NCI-H526 (cell line): Measurements from ENCODE around the gene GPNMB.

Experiments
- DNase-seq, 2 experiments: peaks; one replicate each; lab custom pipeline; 2025; lab: John Stamatoyannopoulos, UW

The GPNMB gene

DNA sequence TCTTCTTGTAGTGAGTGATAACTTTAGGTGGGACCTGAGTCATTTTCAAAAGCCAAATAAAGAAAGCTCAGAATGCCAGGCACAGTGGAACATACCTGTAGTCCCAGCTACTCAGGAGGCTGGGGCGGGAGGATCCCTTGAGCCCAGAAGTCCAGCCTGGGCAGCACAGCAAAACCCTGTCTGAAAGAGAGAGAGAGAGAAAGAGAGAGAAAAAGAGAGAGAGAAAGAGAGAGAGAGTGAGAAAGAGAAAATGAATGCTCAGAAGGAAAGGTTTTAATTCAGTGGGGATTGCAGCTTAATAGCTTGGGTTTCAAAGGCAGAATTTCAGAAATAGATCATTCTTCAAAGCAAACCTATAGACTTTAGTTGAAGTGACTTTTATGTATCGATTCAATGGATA is 25.7 kb downstream of the GPNMB start:
- no peak for DNase-seq

DNA sequence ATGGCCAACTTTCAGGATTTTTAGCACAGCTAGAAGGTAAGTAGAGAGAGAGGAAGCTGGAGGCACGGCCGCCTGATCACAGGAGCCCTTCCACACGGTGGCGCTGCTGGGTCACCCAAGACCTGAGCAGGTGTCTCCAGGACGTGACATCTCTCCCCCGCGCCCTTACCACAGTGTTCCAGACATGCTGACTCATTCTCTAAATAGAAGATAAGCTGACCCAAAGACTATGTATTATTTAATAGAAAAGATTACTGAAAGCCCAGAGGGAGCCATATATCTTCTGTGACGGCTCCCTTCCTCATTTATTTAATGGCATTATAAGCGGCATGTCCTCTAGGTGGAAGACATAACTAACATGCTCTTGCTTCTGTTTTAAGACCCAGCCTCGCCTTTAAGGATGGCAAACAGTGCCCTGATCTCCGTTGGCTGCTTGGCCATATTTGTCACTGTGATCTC is 26.6 kb downstream of the GPNMB start:
- peak; percentile 86 to 97 for DNase-seq

DNA sequence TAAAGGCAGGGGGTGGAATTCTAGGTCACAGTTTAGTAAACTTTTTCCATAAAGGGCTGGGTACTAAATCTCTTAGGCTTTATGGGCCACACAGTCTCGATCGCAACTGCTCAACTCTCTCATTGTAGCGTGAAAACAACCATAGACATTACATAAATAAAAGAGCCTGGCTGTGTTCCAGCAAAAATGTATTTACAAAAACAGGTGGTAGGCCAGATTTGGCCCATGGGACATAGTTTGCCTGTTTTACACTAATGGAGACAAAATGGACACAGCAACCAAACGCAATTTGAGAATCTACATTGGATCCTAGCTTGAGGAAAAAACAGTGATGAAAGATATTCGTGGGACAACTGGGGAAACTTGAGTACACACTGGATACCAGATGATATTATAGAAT is 29.3 kb downstream of the GPNMB start:
- no peak for DNase-seq

DNA sequence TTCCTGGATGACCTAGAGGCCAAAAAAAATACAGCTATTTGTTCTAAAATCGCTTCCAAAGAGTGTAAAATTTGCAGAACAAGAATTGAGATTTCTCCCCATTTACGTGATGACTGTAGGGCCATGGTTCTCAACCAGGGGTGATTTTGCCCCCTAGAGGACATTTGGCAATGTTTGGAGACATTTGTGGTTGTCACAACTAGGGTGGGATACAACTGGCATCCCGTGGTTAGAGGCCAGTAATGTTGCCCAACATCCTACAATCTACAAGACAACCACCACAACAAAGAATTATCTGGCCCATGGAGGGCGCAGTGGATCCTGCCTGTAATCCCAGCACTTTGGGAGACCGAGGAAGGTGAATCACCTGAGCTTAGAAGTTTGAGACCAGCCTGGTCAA is 29.8 kb downstream of the GPNMB start:
- peak in 1 of 2 experiments; percentile 20 for DNase-seq

DNA sequence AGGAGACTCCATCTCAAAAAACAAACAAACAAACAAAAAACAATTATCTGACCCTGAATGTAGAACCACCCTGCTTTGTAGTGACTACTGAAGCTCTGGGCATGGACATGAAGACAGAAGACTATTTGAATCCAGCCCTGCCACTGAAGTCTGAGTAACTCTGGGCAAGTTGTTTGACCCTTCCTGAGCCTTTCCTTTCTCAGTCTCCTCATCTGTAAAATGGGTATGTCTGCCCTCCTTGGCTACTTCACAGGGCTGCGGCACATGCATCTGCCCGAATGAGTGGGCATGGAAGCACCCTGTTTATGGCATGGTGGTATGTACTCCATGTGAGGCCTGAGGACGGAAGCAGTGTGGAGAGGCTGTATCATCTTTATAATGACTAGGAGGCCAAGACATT is 30.4 kb downstream of the GPNMB start:
- DNase-seq = no peak

DNA sequence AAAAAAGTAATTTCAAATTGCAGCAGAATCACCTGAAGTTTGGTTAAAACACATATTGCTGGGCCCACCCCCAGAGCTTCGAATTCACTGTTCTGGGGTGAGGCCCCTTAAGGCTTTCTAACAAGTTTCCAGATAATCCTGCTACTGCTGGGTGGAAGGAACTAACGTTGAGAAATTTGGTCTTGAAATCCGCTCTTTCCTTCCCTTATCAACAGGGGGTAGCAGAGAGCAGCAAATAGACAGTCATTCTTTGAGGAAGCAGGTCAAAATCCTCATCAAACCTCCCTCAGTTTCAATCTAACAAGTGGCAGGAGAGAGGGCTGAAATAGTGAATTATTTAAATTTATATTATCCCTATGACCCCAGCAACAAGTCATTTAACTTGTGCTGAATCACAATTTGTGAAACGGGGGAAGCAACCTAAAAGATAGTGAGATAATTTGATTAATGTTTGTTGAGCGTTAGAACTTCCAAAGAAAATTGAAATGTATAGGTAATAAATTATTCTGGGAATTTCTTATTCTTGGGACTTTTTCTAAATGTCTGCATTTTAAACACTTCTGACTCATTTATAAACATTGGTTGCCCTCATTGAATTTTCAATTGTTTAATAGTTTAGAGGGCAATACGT is 30.9 kb downstream of the GPNMB start:
- peak; percentile 52 to 74 for DNase-seq

DNA sequence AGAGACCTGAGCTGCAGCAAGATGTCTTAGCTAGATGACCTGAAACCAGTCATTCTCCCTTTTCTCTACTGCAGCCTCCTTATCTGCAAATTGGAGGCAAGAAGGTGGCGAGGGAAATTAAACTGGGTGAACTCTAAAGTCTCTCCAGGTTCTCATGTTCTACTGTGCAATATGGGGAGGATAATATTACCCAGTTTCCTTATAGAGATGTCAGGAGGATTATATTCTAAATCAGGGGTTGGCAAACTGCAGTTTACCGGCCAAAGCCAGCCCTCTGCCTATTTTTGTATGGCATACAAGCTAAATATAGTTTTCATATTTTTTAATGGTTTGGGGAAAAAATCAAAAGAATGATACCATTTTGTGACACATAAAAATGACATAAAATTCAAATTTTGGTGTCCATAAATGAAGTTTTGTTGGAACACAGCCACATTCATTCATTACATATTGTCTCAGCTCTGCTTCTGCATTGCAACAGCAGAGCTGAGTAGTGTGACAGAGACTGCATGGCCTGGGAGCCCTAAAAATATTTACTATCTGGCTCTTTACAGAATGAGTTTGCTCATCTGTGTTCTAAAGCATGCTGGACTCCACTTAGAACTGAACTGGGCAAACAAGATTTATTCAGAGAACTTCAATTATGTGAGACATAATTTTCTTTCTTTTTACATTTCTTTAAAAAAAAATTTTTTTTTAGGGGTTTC is 33.4 kb downstream of the GPNMB start:
- DNase-seq = no peak

DNA sequence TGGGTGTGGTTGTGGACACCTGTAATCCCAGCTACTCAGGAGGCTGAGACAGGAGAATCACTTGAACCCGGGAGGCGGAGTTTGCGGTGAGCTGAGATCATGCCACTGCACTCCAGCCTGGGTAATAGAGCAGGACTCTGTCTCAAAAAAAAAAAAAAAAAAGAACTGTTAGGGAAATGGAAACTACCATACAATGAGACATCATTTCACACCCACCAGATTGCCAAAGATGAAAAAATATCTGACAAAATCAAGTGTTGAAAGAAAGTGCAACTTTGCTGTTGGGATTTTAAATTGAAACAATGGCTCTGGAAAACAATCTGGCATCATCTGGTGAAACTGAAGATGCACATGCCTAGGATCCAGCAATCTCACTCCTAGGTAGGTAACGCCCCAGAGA is 36.5 kb downstream of the GPNMB start:
- no peak for DNase-seq

DNA sequence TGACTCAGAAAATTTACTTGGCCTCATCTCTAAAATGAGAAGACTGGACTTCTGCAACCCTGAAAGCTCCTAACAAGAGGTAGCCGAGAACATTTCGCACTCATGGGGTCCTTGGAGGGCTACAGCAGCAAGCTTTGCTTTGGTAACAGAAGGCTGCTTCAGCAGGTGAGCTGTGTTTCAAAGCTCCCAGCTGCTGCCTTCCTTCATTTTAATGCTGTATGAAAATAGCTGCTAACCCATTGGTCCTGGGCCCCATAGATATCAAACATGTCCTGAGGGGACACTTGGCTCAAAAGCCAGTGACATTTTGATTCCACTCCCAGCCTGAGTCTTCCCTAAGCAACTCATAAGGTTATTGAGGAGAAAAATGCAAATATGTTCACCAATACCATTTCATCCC is 38.3 kb downstream of the GPNMB start:
- DNase-seq = peak in 1 of 2 experiments; percentile 31

DNA sequence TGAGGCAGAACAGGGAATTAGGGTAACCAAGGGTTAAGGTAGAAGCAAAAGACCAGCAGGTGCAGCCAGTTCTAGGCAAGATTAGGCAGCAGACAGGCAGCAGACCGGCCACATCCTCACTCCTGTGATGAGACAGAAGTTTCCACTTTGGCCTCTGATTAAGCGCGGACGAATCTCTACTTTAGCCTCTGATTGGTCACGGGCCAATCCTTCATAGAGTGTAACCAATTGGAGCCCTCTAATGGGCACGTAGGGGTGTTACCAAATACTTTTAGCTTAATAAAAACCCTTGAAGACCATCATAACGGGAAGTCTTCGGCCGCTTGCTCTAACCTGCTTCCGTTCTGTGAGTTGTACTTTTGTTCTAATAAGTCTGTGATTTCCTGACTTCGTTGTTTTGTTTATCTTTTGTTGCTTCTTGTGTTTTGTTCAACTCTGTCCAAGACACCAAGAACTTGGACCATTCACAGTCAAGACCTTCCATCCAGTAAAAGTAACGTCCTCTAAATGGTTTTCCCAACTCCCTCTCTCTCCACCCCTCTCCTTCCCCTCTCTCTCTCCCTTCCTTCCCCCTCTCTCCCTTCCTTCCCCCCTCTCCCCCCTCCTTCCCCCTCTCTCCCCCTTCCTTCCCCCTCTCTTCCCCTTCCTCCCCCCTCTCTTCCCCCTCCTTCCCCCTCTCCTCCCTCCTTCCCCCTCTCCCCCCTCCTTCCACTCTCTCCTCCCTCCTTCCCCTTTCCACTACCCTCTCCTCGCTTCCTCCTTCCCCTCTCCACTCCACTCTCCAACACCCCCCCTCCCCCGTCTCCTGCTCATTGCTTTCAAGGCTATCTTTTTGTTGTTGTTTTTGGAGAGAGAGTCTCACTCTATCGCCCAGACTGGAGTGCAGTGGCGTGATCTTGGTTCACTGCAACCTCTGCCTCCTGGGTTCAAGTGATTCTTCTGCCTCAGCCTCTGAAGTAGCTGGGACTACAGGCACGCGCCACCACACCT is 39.4 kb downstream of the GPNMB start:
- DNase-seq = peak in 1 of 2 experiments; percentile 7

DNA sequence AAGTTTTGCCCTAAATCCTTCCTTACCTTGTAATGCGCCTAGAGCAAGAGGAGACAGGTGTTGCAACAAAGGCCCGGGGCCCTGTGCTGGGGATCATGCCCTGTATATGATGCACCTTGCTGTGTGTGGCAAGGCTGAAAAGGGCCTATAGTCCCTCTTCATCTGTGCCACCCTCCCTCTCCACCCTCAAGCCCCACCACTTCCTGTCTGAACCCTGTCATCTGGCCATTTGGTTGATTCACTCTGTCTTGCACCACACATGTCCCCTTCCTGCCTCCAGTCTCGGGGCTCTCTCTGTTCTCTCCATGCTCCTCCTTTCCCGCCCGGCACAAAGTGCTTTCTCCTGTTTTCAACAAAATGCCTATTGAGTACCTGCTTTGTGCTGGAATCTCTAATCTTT is 41.0 kb downstream of the GPNMB start:
- no peak for DNase-seq

DNA sequence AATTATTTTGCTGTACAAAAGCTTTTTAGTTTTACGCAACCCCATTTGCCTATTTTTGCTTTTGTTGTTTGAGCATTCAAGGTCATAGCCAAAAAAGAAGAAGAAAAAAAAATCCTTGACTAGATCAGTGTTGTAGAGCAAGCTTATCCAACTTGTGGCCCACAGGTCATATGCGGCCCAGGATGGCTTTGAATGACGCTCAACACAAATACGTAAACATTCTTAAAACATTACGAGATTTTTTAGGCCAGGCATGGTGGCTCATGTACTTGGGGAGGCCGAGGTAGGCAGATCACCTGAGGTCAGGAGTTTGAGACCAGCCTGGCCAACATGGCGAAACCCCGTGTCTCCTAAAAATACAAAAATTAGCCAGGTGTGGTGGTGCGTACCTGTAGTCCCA is 44.4 kb downstream of the GPNMB start:
- DNase-seq = no peak

DNA sequence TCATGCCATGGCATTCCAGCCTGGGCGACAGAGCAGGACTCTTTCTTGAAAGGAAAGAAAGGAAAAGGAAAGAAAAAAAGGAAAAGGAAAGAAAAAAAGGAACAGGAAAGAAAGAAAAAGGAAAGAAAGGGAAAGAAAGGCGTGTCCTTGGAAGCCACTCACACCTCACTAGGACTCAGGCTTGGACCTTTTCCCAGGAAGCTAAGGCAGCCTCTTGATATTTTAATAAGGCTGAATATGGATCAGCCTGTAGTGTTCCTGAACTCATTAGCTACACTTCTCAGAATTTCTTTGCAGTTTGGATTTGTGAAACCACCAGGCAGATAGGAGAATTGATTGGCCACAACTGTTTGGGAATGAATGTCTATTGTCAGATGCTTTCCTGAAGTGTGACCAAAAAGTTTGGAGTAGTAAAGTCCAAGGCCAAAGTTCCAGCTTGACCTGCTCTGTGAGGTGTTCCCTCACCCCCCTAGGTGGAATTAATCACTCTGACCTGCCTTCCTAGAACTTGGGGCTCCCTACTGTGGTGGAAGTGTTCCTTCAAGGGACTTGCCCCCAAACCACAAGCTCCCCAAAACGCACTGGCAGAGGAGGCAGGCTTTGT is 45.5 kb downstream of the GPNMB start:
- no peak for DNase-seq

DNA sequence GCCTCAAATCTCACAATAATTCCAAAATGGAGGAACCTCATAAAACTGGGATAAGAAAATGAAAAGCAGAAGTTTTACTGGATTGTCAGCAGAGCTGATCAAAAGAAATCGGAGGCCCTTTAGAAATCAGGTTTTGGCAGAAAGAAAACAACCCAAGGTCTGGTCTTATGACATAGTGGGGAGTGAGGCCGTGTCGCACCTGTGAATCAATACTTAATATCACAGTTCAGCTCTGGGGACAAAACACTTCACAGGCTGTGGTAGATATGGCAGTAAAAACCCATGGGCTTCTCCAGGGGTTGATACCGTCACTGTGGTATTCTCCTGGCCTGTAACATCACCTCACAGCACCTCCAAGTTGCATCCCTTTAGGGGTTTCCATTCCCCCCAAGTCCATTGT is 46.0 kb downstream of the GPNMB start:
- no peak for DNase-seq

DNA sequence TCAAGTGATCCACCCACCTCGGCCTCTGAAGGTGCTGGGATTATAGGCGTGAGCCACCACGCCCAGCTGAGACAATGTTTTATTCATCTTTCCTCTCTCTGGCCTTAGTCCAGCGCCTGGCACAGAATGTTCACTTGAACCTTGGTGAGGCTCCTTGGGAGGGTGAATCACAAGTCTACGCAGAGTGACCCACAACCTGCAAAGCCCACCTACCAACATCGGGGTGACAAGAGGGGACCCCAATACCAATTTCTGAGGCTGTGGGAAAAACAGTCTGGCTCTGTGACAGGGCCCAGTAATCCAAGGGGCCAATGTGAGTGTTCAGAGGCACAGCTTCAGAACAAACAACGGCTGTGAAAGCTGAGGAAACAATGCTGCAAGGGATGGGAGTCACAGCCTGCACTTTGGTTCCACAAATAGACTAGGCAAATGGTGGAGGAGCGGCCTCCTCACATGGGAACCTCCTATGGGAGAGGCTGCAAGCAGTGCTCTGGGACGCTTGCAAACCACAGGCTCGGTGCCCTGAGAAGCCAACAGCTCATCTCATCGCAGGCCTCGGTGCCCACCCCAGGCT is 47.0 kb downstream of the GPNMB start:
- DNase-seq = no peak

DNA sequence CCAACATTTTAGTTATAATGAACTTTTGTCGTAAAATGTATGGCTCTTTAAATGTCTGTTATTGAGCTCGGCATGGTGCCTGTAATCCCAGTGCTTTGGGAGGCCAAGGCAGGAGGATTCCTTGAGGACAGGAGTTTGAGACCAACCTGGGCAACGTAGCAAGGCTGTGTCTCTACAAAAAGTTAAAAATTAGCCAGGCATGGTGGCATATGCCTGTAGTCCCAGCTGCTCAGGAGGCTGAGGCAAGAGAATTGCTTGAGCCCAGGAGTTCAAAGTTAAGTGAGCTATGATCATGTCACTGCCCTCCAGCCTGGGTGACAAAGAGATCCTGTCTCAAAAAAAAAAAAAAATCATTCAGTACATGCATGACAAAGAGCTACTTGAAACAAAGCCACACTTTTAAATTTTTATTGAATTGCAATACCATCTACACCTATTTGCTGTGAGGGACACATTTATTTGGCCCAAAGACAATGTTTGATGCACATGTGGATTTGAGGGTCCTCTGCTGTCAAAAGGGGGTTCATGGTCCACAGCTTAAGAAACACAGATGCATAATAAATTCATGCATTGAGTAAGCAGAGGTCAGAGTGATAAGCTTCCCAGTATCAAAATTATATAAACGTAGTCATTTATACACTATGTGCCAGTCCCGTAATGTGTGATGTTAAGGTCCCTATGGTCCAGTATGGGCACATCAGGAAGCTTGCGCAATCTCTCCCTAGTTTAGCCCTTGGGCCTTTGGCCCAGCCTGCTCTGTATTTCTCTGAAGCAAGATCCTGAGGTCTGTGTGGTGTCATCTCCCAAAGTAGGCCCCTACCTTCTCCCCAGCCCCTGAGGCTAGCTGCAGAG is 48.2 kb downstream of the GPNMB start:
- DNase-seq = no peak

DNA sequence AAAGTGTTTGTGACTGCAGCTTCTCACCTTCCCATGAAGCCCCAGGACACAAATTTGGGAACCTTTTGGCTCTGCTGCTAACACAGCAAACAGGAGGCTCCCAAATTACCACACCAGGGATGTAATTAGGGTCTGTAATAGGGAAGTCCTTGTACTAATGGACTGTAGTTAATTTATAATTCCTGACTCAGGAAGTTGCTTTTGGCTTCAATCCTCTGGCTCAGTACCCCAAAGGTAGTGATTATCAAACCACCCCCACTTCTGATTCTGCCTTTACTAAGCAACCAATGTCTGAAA is 48.8 kb downstream of the GPNMB start:
- no peak for DNase-seq

DNA sequence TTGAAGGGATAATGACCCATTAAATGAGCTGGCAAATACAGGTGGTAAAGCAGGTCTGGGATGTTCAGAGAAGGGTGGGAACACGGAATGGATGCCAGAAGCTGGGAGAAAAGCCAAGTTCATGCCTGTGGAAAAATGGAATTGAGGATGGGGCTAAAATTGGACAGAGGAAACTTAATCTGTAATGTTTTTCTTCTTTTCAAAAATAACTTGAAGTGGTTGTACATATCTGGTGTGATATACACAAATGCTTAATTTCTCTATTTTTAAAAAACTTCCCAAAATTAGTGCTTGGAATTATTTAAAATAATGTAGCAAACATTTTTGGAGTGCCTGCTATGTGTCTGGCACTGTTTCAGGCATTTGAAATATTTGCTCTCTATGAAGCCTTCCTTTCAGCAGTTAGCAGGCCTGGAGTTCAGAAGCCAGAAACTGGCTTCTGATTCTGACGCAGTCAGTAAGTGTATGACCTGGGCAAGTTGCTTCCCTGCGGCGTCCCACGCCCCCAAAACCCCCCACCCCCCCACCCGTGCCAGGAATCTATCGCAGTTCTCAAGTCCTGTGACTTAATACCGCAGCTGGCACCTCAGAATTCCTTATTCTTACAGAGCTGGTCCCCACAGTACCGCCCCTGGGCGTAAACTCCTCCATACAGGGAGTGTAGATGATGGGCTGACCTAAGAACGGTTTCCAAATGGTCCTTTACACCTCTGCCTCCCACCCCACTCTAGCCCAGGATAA is 51.7 kb downstream of the GPNMB start:
- DNase-seq = no peak

DNA sequence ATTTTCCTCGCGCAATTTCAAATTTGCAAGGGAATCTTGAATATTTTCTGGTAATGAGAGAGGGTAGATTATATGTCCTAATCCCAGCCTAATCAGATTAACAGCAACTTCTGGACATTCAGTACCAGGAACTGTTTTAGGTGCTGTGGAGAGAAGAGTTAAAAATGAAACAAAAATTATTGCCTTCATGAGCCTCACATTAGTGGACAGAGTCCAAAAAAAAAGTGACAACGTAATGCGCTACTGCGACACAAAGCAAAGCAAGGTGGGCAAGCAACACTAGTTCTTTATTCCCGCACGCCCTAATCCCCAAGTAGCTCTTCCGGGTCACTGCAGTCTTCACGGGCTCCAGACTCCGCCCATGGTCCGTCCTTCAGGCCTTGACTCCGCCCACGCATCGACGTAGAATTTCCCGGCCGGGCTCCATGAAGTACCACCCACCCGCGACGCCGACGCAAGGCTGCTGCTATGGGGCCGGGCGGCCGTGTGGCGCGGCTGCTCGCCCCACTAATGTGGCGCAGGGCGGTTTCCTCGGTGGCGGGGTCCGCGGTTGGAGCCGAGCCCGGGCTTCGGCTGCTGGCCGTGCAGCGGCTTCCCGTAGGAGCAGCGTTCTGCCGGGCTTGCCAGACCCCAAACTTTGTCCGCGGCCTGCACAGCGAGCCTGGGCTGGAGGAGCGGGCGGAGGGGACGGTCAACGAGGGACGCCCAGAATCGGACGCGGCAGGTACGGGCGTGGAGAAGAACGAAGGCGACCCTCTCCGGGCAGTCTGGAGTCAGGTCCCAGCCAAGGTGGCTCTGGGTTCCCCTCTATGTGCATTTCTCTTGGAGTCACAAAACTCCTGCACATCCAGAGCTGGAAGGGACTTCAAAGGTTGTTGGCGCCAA is 52.6 kb downstream of the GPNMB start, which contains the start of gene MALSU1:
Gene MALSU1 (plus strand): TSS at position 455 of the 885 bp plus-strand sequence. CDS start 14 bp downstream, at position 469.
- peak; percentile 91 to 98 for DNase-seq
